GM23338 (cell line): ENCODE results near the gene ARHGAP19. TPM values are rescaled to one million over a fixed set of nuclear protein-coding genes. Genes with fewer than 3 reads are reported as not detected.

Source experiments
- ATAC-seq: fragments of 200-7000 bp; cut with Tn5 transposase; 3 replicates; pipeline ENCODE4 v1.9.1; 2020
- DNase-seq: peaks from one replicate; pipeline ENCODE4 v3.0.0-alpha.2; 2015; ENCODE audit warnings: low spot score
- H2AFZ ChIP-seq: fragments of 200-600 bp; sonication (generic); 2 replicates; pipeline ENCODE4 v1.8.0; 2016; ENCODE audit warnings: antibody characterized with exemption, mild to moderate bottlenecking, moderate library complexity
- H3F3A ChIP-seq: fragments of 200-600 bp; sonication (generic); replicated peaks from 2 replicates; pipeline ENCODE4 v1.8.0; 2017; ENCODE audit warnings: antibody characterized with exemption, mixed run types, low read depth
- H3K27ac ChIP-seq: fragments of 200-600 bp; sonication (generic); 2 replicates; pipeline ENCODE4 v1.6.1; 2016; ENCODE audit warnings: low read depth
- H3K27me3 ChIP-seq: fragments of 200-600 bp; sonication (generic); 2 replicates; pipeline ENCODE4 v1.8.0; 2016; ENCODE audit warnings: mild to moderate bottlenecking, mixed run types, moderate library complexity; ENCODE audit not compliant: insufficient read depth
- H3K36me3 ChIP-seq: fragments of 200-600 bp; sonication (generic); 2 replicates; pipeline ENCODE4 v1.8.0; 2016; ENCODE audit warnings: mild to moderate bottlenecking; ENCODE audit not compliant: insufficient read depth
- H3K4me1 ChIP-seq: fragments of 200-600 bp; sonication (generic); 2 replicates; pipeline ENCODE4 v1.8.0; 2016; ENCODE audit warnings: mild to moderate bottlenecking, moderate library complexity; ENCODE audit not compliant: insufficient read depth
- H3K4me2 ChIP-seq: fragments of 200-600 bp; sonication (generic); 2 replicates; pipeline ENCODE4 v1.7.1; 2017; ENCODE audit warnings: mixed run types
- H3K4me3 ChIP-seq: fragments of 200-600 bp; sonication (generic); 2 replicates; pipeline ENCODE4 v1.6.1; 2016; ENCODE audit warnings: mixed run types
- H3K79me2 ChIP-seq: fragments of 200-600 bp; sonication (generic); replicated peaks from 2 replicates; pipeline ENCODE4 v1.8.0; 2017; ENCODE audit warnings: mild to moderate bottlenecking; ENCODE audit not compliant: insufficient read depth
- H3K9me2 ChIP-seq: fragments of 200-600 bp; sonication (generic); 2 replicates; pipeline ENCODE4 v1.8.0; 2017; ENCODE audit not compliant: insufficient read depth
- H4K20me1 ChIP-seq: fragments of 200-600 bp; sonication (generic); replicated peaks from 2 replicates; pipeline ENCODE4 v1.8.0; 2017; ENCODE audit warnings: mild to moderate bottlenecking; ENCODE audit not compliant: insufficient read depth
- H3K27ac Mint-ChIP-seq: 2 replicates; pipeline ENCODE4 v1.8.0; 2020; ENCODE audit warnings: inconsistent platforms, mild to moderate bottlenecking, moderate library complexity, mixed read lengths
- H3K27me3 Mint-ChIP-seq: 3 replicates; pipeline ENCODE4 v1.8.0; 2022; ENCODE audit warnings: low read depth, mild to moderate bottlenecking, moderate library complexity, mixed read lengths, inconsistent platforms; ENCODE audit not compliant: insufficient read depth, poor library complexity
- H3K36me3 Mint-ChIP-seq: 3 replicates; pipeline ENCODE4 v1.8.0; 2021; ENCODE audit warnings: low read depth, mild to moderate bottlenecking, inconsistent platforms, moderate library complexity, mixed read lengths
- H3K4me1 Mint-ChIP-seq: 3 replicates; pipeline ENCODE4 v1.8.0; 2020; ENCODE audit warnings: mild to moderate bottlenecking, inconsistent platforms, mixed read lengths
- H3K4me3 Mint-ChIP-seq: 3 replicates; pipeline ENCODE4 v1.8.0; 2021; ENCODE audit warnings: moderate library complexity, mild to moderate bottlenecking, inconsistent platforms, mixed read lengths
- H3K9me3 Mint-ChIP-seq: 3 replicates; pipeline ENCODE4 v1.8.0; 2020; ENCODE audit warnings: moderate library complexity, mild to moderate bottlenecking, inconsistent platforms, mixed read lengths
- CREB1 ChIP-seq: fragments of 250-450 bp; sonication (Bioruptor Pico); IDR thresholded peaks from 2 replicates; pipeline ENCODE4 v1.5.0; 2020; ENCODE audit warnings: low read depth, mild to moderate bottlenecking, moderate library complexity
- CTCF ChIP-seq, 2 experiments: fragments of 200-600 bp in 1 of 2; sonication (generic) in 1 of 2; conservative IDR thresholded peaks; 2 replicates each; pipeline versions ENCODE4 v1.5.1 to v1.6.1; 2016 to 2017; ENCODE audit warnings: antibody characterized with exemption in 2 of 2, low read depth in 2 of 2, mild to moderate bottlenecking in 2 of 2, moderate library complexity in 1 of 2
- ETS1 ChIP-seq: IDR thresholded peaks from 2 replicates; pipeline ENCODE4 v1.6.1; 2016; ENCODE audit warnings: antibody characterized with exemption
- EZH2 ChIP-seq: fragments of 200-600 bp; sonication (generic); IDR thresholded peaks from one replicate; pipeline ENCODE4 v1.8.0; 2017; ENCODE audit warnings: antibody characterized with exemption, mild to moderate bottlenecking, low read depth; ENCODE audit not compliant: unreplicated experiment
- EZH2phosphoT487 ChIP-seq: fragments of 200-600 bp; sonication (generic); IDR thresholded peaks from one replicate; pipeline ENCODE4 v1.8.1; 2018; ENCODE audit warnings: antibody characterized with exemption; ENCODE audit not compliant: unreplicated experiment
- JUNB ChIP-seq: IDR thresholded peaks from one replicate; pipeline ENCODE4 v1.6.1; 2016; ENCODE audit warnings: antibody characterized with exemption; ENCODE audit not compliant: unreplicated experiment
- NANOG ChIP-seq: IDR thresholded peaks from 2 replicates; pipeline ENCODE4 v1.6.1; 2016; ENCODE audit warnings: antibody characterized with exemption, borderline replicate concordance
- POLR2AphosphoS5 ChIP-seq: IDR thresholded peaks from 2 replicates; pipeline ENCODE4 v1.6.1; 2016; ENCODE audit warnings: antibody characterized with exemption, low read depth
- REST ChIP-seq: IDR thresholded peaks from one replicate; pipeline ENCODE4 v1.6.1; 2018; ENCODE audit warnings: antibody characterized with exemption; ENCODE audit not compliant: unreplicated experiment
- STAT1 ChIP-seq: IDR thresholded peaks from one replicate; pipeline ENCODE4 v1.6.1; 2016; ENCODE audit warnings: antibody characterized with exemption; ENCODE audit not compliant: unreplicated experiment
- ZNF114 ChIP-seq: fragments of 250-450 bp; sonication (Bioruptor Pico); IDR thresholded peaks from 2 replicates; pipeline ENCODE4 v1.5.0; 2020; ENCODE audit warnings: mild to moderate bottlenecking, moderate library complexity
- ZNF331 ChIP-seq: fragments of 250-450 bp; sonication (Bioruptor Pico); IDR thresholded peaks from 2 replicates; pipeline ENCODE4 v1.5.0; 2020; ENCODE audit warnings: low read depth, mild to moderate bottlenecking, moderate library complexity
- ZNF462 ChIP-seq: fragments of 250-450 bp; sonication (Bioruptor Pico); IDR thresholded peaks from 2 replicates; pipeline ENCODE4 v1.5.0; 2020; ENCODE audit warnings: mild to moderate bottlenecking, moderate library complexity
- polyA plus RNA-seq: library from polyadenylated mRNA; unstranded; fragments of >200 nt; fragmentation: Nextera tagmentation; extraction: Ambion mirVana; gene quantifications from 2 replicates; pipeline ENCODE4 v1.2.1, GENCODE V29; 2016
- total RNA-seq: library from RNA; depleted of rRNA; stranded (reverse); fragments of >200 nt; shearing (Covaris generic); gene quantifications from 2 replicates; pipeline ENCODE4 v1.2.3, GENCODE V29; 2014

ARHGAP19 gene
- total and polyA plus RNA-seq, 2 experiments from 2014 or later: 11.5 to 38.8 TPM

GRCh38 chr10:97336446-97336845 lies 44.0 kb upstream of the ARHGAP19 start:
- H3K79me2 ChIP-seq: peaks cover 25% of the 10 kb centered on the region
- peaks cover 44% of the 10 kb centered on the region for H3K4me1 Mint-ChIP-seq
- peak overlapping the region; percentile 90 for H3K27ac Mint-ChIP-seq

More at GRCh38 chr10:97336446-97336845, 44.0 kb upstream of the ARHGAP19 start:
- Histone ChIP-seq H4K20me1 (peaks cover 14% of the 10 kb centered on the region), H3K36me3 (no peaks in the 10 kb centered on the region), H3F3A (peaks cover 19% of the 10 kb centered on the region), H3K27me3 (no peaks in the 10 kb centered on the region), H3K27ac (peak overlapping the region; percentile 98), H3K4me1 (peaks cover 42% of the 10 kb centered on the region), H2AFZ (no peak overlapping the region), H3K9me2 (no peaks in the 10 kb centered on the region), H3K4me3 (peak overlapping the region; percentile 43), H3K4me2 (peak overlapping the region; percentile 66)
- Mint-ChIP-seq H3K36me3 (peaks cover 15% of the 10 kb centered on the region), H3K27me3 (peaks cover 21% of the 10 kb centered on the region), H3K4me3 (peak overlapping the region; percentile 62), H3K9me3 (no peaks in the 10 kb centered on the region)
- no peak for ATAC-seq
- TF ChIP-seq JUNB (no peak), ZNF331 (CRISPR knock-in tag) (no peak), EZH2phosphoT487 (no peak), ZNF114 (CRISPR knock-in tag) (no peak), CREB1 (no peak), NANOG (no peak), CTCF (conservative IDR thresholded peaks at IDR 0.05; ENCODE audit: low read depth in 2 of 2) (no peak), EZH2 (no peak), REST (no peak), POLR2AphosphoS5 (no peak), ETS1 (no peak), STAT1 (no peak), ZNF462 (no peak)
- DNase-seq: no peak
